Liver (tissue), 9 donors: Measurements from ENCODE around the gene HILPDA. TPM values are rescaled to one million over a fixed set of nuclear protein-coding genes. Genes with fewer than 3 reads are reported as not detected.
A peak's percentile ranks its signal among the peaks of the same experiment; 100 is the strongest.

Experiments
- DNase-seq: peaks from one replicate; pipeline ENCODE4 v3.0.0-alpha.2; 2017; ENCODE audit warnings: low spot score
- H3K27ac ChIP-seq, 2 donors: one replicate each; pipeline ENCODE4 v1.7.0; 2013; ENCODE audit warnings: inconsistent platforms in 2 of 2, low read length in 2 of 2, control low read depth in 1 of 2, low read depth in 1 of 2, mild to moderate bottlenecking in 1 of 2
- H3K27me3 ChIP-seq, 4 donors: one replicate each; pipeline versions ENCODE4 v1.6.1 to v1.7.0; 2013; ENCODE audit warnings: low read length in 3 of 4, inconsistent platforms in 1 of 4, mild to moderate bottlenecking in 1 of 4, moderate library complexity in 1 of 4; ENCODE audit not compliant: control insufficient read depth in 4 of 4, insufficient read depth in 4 of 4
- H3K36me3 ChIP-seq, 4 donors: one replicate each; pipeline versions ENCODE4 v1.6.1 to v1.7.0; 2013; ENCODE audit warnings: low read length in 3 of 4, mild to moderate bottlenecking in 3 of 4, low read depth in 1 of 4, moderate library complexity in 1 of 4; ENCODE audit not compliant: control insufficient read depth in 4 of 4, insufficient read depth in 3 of 4
- H3K4me1 ChIP-seq, 4 donors: one replicate each; pipeline versions ENCODE4 v1.6.1 to v1.7.0; 2013; ENCODE audit warnings: low read length in 3 of 4, mild to moderate bottlenecking in 3 of 4, moderate library complexity in 1 of 4; ENCODE audit not compliant: control insufficient read depth in 4 of 4, insufficient read depth in 4 of 4
- H3K4me3 ChIP-seq, 3 donors: one replicate each; pipeline versions ENCODE4 v1.6.1 to v1.7.0; 2013; ENCODE audit warnings: low read length in 3 of 3, control low read depth in 1 of 3, low read depth in 1 of 3, mild to moderate bottlenecking in 1 of 3
- H3K9ac ChIP-seq, 2 donors: one replicate each; pipeline ENCODE4 v1.7.0; 2013; ENCODE audit warnings: low read length in 2 of 2, mild to moderate bottlenecking in 2 of 2, moderate library complexity in 2 of 2, control low read depth in 1 of 2, low read depth in 1 of 2
- H3K9me3 ChIP-seq, 4 donors: one replicate each; pipeline versions ENCODE4 v1.6.1 to v1.7.0; 2013; ENCODE audit warnings: low read length in 3 of 4; ENCODE audit not compliant: control insufficient read depth in 4 of 4
- EGR1 ChIP-seq, 2 donors: IDR thresholded peaks; 2 replicates each; pipeline ENCODE4 v1.6.1; 2016 to 2018; ENCODE audit warnings: antibody characterized with exemption in 2 of 2, low read depth in 2 of 2
- FOXA1 ChIP-seq: IDR thresholded peaks from 2 replicates; pipeline ENCODE4 v1.6.1; 2016; ENCODE audit warnings: antibody characterized with exemption
- FOXA2 ChIP-seq: IDR thresholded peaks from 2 replicates; pipeline ENCODE4 v1.6.1; 2016; ENCODE audit warnings: antibody characterized with exemption
- GABPA ChIP-seq, 2 donors: IDR thresholded peaks in 1 of 2; conservative IDR thresholded peaks in 1 of 2; 2 replicates each; pipeline ENCODE4 v1.6.1; 2016; ENCODE audit warnings: antibody characterized with exemption in 2 of 2, mild to moderate bottlenecking in 1 of 2, moderate library complexity in 1 of 2
- HNF4A ChIP-seq, 2 donors: conservative IDR thresholded peaks; 2 replicates each; pipeline ENCODE4 v1.6.1; 2016; ENCODE audit warnings: antibody characterized with exemption in 2 of 2, mild to moderate bottlenecking in 2 of 2
- HNF4G ChIP-seq: IDR thresholded peaks from 2 replicates; pipeline ENCODE4 v1.6.1; 2016; ENCODE audit warnings: antibody characterized with exemption
- JUND ChIP-seq, 2 donors: IDR thresholded peaks; 2 replicates each; pipeline ENCODE4 v1.6.1; 2016; ENCODE audit warnings: antibody characterized with exemption in 2 of 2
- NR2F2 ChIP-seq: IDR thresholded peaks from 2 replicates; pipeline ENCODE4 v1.6.1; 2016; ENCODE audit warnings: antibody characterized with exemption
- RAD21 ChIP-seq, 2 donors: IDR thresholded peaks; 2 replicates each; pipeline ENCODE4 v1.6.1; 2016; ENCODE audit warnings: antibody characterized with exemption in 2 of 2, mild to moderate bottlenecking in 2 of 2
- REST ChIP-seq: IDR thresholded peaks from 2 replicates; pipeline ENCODE4 v1.6.1; 2016; ENCODE audit warnings: antibody characterized with exemption, mild to moderate bottlenecking
- RXRA ChIP-seq, 2 donors: IDR thresholded peaks; 2 replicates each; pipeline ENCODE4 v1.6.1; 2017 to 2018; ENCODE audit warnings: antibody characterized with exemption in 2 of 2, mild to moderate bottlenecking in 1 of 2
- SP1 ChIP-seq: IDR thresholded peaks from 2 replicates; pipeline ENCODE4 v1.6.1; 2018; ENCODE audit warnings: antibody characterized with exemption, mild to moderate bottlenecking
- TAF1 ChIP-seq: conservative IDR thresholded peaks from 2 replicates; pipeline ENCODE4 v1.6.1; 2016; ENCODE audit warnings: antibody characterized with exemption, mild to moderate bottlenecking
- WGBS: extraction: QIAGEN DNeasy Blood & Tissue Kit; methylation state at CpG from one replicate; pipeline ENCODE4 v1.1.7; 2013; 5-methylcytosine and 5-hydroxymethylcytosine counted together
- polyA plus RNA-seq, 2 donors: library from polyadenylated mRNA; stranded (reverse) in 1 of 2; unstranded in 1 of 2; fragments of 200-250 nt in 1 of 2; fragments of >200 nt in 1 of 2; fragmentation: Nextera tagmentation in 1 of 2; extraction: Ambion mirVana in 1 of 2; gene quantifications; one replicate each; pipeline versions ENCODE4 v1.2.1 to v1.2.3, GENCODE V29; 2013 to 2015
- total RNA-seq, 2 donors: library from RNA; depleted of rRNA; stranded (reverse); fragments of >200 nt; gene quantifications; one replicate each; pipeline ENCODE4 v1.2.3, GENCODE V29; 2014
- TF ChIP-seq, protein P1 (sequence below): fragments of 150-350 bp; IDR thresholded peaks from 2 replicates; pipeline ENCODE4 v1.5.1; 2017; ENCODE audit warnings: improper control_type of control experiment, low read depth, low read length; ENCODE audit not compliant: missing input control
- TF ChIP-seq, protein P2 (sequence below): IDR thresholded peaks from 2 replicates; pipeline ENCODE4 v1.6.1; 2016; ENCODE audit warnings: antibody characterized with exemption
- TF ChIP-seq, protein P3 (sequence below): IDR thresholded peaks from 2 replicates; pipeline ENCODE4 v1.6.1; 2016; ENCODE audit warnings: antibody characterized with exemption
- TF ChIP-seq, protein P4 (sequence below): IDR thresholded peaks from 2 replicates; pipeline ENCODE4 v1.6.1; 2016; ENCODE audit warnings: antibody characterized with exemption
- donor health status: healthy.
- donor health status: healthy.
- donor health status: healthy.
- donor health status: healthy.
- donor health status: healthy.

The HILPDA gene
- total and polyA plus RNA-seq, 4 donors, result 3.9 to 5.6 (median 5.2) TPM

DNA sequence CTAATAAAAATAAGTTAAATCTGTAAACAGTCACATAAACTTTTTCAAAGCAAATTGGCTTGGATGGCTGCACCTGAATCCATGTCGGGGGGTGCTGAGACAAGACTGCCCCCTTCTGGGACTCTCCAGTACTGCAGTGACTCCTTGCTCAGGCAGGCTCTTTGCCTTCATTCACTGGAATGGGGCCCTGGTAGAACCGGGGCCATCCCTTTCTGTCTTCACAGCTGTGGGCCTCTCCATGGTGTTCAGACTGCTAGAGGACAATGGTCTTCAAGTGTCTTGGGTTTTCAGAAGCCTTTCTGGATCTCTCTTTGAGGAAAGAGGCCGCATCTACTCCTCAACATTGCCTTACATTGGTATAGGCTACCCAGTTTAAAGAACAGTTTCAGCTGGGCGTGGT, 29.8 kb upstream of the HILPDA start:
- TF ChIP-seq, protein P1, sequence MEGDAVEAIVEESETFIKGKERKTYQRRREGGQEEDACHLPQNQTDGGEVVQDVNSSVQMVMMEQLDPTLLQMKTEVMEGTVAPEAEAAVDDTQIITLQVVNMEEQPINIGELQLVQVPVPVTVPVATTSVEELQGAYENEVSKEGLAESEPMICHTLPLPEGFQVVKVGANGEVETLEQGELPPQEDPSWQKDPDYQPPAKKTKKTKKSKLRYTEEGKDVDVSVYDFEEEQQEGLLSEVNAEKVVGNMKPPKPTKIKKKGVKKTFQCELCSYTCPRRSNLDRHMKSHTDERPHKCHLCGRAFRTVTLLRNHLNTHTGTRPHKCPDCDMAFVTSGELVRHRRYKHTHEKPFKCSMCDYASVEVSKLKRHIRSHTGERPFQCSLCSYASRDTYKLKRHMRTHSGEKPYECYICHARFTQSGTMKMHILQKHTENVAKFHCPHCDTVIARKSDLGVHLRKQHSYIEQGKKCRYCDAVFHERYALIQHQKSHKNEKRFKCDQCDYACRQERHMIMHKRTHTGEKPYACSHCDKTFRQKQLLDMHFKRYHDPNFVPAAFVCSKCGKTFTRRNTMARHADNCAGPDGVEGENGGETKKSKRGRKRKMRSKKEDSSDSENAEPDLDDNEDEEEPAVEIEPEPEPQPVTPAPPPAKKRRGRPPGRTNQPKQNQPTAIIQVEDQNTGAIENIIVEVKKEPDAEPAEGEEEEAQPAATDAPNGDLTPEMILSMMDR, result peak; percentile 88
- TF ChIP-seq, protein P2, sequence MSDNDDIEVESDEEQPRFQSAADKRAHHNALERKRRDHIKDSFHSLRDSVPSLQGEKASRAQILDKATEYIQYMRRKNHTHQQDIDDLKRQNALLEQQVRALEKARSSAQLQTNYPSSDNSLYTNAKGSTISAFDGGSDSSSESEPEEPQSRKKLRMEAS, result no peak
- no peak for TF ChIP-seq SP1
- no peak for TF ChIP-seq HNF4A (conservative IDR thresholded peaks at IDR 0.05)
- TF ChIP-seq RAD21 (IDR thresholded peaks at IDR 0.05), result peak; percentile 82 to 86
- TF ChIP-seq EGR1 (IDR thresholded peaks at IDR 0.05; ENCODE audit: low read depth in 2 of 2), result no peak
- 47% methylated on average over 4 of the region's 4 CpGs for WGBS
- H3K9ac ChIP-seq, result no peak overlapping the region
- no peak overlapping the region for H3K27ac ChIP-seq
- H3K27me3 ChIP-seq, result no peaks in the 10 kb centered on the region
- peaks cover 2 to 6% (median 4%) of the 10 kb centered on the region in 4 donors for H3K4me1 ChIP-seq
- DNase-seq, result peak; percentile 82
- H3K9me3 ChIP-seq, result no peaks in the 10 kb centered on the region
- H3K36me3 ChIP-seq, result no peaks in the 10 kb centered on the region
- no peak overlapping the region for H3K4me3 ChIP-seq

DNA sequence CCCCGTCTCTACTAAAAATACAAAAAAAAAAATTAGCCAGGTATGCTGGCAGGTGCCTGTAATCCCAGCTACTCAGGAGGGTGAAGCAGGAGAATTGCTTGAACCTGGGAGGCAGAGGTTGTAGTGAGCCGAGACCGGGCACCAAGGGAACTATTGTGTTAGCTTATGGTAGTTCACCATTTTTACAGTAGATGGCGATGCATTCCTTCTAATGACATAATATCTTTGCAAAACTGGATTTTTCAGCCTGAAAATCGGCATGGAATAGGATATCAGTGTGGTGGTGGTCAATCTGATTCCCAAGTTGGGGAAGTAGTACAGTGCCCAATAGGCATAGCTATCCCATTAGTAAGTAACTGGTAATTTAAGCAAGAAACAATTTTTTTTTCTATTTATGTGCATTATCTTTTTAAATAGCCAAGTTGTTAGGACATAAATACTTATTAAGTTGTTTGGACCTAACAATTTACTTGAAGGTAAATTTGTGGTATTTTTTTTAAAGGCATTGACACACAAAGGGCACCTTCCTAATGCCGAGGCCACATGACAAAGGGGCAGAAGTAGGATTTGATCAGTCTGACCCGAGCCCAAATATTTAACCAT, 28.3 kb upstream of the HILPDA start:
- Histone ChIP-seq H3K9me3 (no peaks in the 10 kb centered on the region), H3K4me3 (no peak overlapping the region), H3K27ac (no peak overlapping the region), H3K36me3 (no peaks in the 10 kb centered on the region), H3K4me1 (peaks cover 2 to 6% (median 4%) of the 10 kb centered on the region in 4 donors), H3K27me3 (no peaks in the 10 kb centered on the region), H3K9ac (no peak overlapping the region)
- TF ChIP-seq NR2F2, result no peak
- TF ChIP-seq HNF4G, result no peak
- TF ChIP-seq HNF4A (conservative IDR thresholded peaks at IDR 0.05), result no peak
- TF ChIP-seq EGR1 (IDR thresholded peaks at IDR 0.05; ENCODE audit: low read depth in 2 of 2), result no peak
- TF ChIP-seq REST, result no peak
- no peak for TF ChIP-seq RXRA (IDR thresholded peaks at IDR 0.05)
- TF ChIP-seq, protein P3, sequence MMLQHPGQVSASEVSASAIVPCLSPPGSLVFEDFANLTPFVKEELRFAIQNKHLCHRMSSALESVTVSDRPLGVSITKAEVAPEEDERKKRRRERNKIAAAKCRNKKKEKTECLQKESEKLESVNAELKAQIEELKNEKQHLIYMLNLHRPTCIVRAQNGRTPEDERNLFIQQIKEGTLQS, result no peak
- TF ChIP-seq JUND (IDR thresholded peaks at IDR 0.05), result no peak
- peak; percentile 92 to 93 for TF ChIP-seq RAD21 (IDR thresholded peaks at IDR 0.05)
- no peak for TF ChIP-seq GABPA (IDR thresholded peaks at IDR 0.05 in 1 of 2, conservative IDR thresholded peaks at IDR 0.05 in 1 of 2)
- no peak for TF ChIP-seq SP1
- TF ChIP-seq, protein P1, result peak; percentile 81
- no peak for TF ChIP-seq FOXA1
- no peak for TF ChIP-seq TAF1
- TF ChIP-seq, protein P2, result no peak
- TF ChIP-seq, protein P4, sequence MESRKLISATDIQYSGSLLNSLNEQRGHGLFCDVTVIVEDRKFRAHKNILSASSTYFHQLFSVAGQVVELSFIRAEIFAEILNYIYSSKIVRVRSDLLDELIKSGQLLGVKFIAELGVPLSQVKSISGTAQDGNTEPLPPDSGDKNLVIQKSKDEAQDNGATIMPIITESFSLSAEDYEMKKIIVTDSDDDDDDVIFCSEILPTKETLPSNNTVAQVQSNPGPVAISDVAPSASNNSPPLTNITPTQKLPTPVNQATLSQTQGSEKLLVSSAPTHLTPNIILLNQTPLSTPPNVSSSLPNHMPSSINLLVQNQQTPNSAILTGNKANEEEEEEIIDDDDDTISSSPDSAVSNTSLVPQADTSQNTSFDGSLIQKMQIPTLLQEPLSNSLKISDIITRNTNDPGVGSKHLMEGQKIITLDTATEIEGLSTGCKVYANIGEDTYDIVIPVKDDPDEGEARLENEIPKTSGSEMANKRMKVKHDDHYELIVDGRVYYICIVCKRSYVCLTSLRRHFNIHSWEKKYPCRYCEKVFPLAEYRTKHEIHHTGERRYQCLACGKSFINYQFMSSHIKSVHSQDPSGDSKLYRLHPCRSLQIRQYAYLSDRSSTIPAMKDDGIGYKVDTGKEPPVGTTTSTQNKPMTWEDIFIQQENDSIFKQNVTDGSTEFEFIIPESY, result no peak
- TF ChIP-seq FOXA2, result no peak
- 13% methylated on average over 7 of the region's 7 CpGs for WGBS
- no peak for DNase-seq
